GM18870 (cell line): ENCODE measurements around the gene FPR2.
"Not testable (repeated sequence)": the region's sequence is repeated elsewhere in the genome, so short reads cannot be mapped to it uniquely, and the experiment has no call there.

Source experiments
- ATAC-seq: cut with Tn5 transposase; IDR thresholded peaks from one replicate; pipeline ENCODE4 v1.9.1; 2021; ENCODE audit warnings: moderate library complexity; ENCODE audit not compliant: unreplicated experiment

The FPR2 gene

GRCh38 chr19:51739466-51740213 lies 21.3 kb upstream of the FPR2 start:
- ATAC-seq, result no peak

- ATAC-seq, result no peak
Observed at GRCh38 chr19:51740356-51740755, 20.6 kb upstream of the FPR2 start.

DNA sequence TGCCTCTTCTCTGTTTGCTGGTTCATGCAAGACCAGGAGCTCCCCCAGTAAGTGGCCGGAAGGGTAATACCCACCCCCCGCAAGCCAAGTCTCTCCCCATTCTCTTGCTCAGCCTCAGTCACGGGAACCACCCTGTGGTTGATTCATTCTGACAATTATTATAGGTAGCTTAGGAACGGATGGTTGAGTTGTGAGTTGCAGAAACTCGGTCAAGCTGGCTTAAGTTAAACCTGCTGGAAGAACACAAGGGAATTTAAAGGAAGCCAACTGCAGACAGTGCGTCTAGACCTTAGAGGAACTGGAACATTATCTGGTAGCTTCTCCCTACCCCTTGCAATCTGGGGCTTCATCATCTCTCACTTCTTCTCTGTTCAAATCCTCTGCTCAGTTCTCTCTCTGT lies 18.2 kb upstream of the FPR2 start:
- ATAC-seq, result no peak

- no peak for ATAC-seq
Observed at GRCh38 chr19:51743405-51743804, 17.6 kb upstream of the FPR2 start.

DNA sequence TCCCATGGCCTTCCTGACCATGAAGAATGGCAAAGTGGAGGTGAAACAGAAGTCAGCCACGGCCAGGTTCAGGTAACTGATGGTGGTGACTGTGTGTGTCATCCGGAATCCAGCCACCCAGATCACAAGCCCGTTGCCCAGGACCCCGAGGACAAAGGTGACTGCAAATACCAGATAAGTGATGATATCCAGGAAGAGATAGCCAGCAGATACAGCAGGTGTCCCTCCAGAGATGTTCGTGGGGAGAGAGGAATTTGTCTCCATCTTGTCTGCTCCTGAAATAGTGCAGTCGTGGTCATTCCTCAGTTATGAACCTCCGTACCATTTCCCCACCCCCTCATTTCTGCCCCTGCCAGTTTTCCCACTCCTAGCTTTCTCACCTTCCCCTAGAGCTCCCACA lies 14.2 kb upstream of the FPR2 start:
- ATAC-seq, result no peak

DNA sequence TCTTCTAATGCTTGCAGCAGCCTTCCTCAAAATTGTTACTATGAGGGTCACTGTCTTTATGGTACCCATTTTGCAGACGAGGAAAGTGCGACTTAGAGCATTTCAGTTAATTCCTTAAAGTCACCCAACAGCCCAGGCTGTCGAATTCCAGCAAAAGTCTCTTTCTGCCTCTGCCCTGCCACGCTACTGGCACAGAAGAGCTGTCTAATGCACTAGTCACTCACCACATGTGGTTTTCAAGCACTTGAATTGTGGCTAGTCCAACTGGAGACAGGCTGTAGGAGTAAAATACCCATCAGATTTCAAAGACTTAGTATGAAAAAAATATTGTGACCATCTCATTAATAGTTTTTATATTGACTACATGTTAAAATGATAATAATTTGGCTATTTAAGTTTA lies 11.0 kb upstream of the FPR2 start:
- no peak for ATAC-seq

- ATAC-seq, result no peak
Observed at GRCh38 chr19:51750400-51751094, 10.4 kb upstream of the FPR2 start.

DNA sequence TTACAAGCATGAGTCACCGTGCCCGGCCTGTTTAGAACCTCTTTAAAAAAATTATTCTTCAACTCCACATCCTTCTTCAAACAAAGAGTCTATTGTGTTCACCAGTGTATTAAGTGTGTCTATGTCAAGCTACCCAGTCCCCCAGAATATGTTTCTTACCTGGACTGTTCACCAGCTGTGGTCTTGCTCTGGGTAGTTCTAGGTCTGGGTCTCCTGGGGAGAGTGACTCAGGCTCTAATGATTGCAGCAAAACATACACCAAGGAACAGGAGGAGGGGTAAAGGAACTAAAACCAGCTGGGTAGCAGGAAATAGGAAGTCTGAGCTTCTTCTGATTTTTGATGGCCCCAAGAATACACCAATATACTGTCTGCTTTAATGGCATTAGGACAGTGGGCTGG lies 9.3 kb upstream of the FPR2 start, which contains the start of gene FPR1:
FPR1 (minus strand) TSS at position 224 of the 400 bp plus-strand sequence. CDS start 4,884 bp downstream, outside the sequence.
- ATAC-seq, result no peak

DNA sequence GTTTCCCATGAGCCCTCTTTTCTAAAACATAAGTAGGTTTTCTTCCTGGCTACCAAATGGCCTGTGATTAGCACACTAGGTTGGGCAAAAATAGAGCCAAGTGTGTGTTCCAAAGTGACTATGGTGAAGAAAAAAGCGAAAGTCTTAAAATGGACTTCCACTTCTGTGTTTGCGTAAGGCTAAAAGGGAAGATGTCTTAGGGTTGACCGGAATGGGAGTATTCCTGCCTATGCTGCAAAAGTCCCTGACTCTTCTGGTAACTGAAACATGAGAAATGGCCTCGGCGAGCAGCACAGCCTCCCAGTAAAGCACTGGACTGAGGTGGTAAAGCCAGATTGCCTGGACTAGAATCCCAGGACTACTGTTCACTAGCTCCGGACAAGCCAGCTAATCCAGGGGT lies 6.9 kb upstream of the FPR2 start:
- ATAC-seq, result no peak

DNA sequence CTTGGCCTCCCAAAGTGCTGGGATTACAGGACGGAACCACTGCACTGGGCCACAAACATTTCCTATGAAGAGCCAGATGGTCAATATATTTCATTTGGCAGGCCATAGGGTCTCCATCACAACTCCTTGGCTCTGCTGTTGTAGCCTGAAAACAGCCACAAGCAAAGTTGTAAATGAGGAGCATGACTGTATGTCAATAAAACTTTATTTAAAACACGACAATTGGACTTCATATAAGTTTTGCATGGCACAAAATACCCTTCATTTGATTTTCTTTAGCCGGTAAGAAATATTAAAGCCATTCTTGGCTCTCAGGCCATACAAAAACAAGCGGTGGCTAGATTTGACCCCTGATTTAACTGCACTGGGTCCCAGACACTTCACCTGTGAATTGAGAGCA lies 6.2 kb upstream of the FPR2 start:
- no peak for ATAC-seq

- no peak for ATAC-seq
Observed at GRCh38 chr19:51755571-51755970, 5.4 kb upstream of the FPR2 start.

GRCh38 chr19:51761696-51762095 lies 716 bp downstream of the FPR2 start:
- no peak for ATAC-seq

- no peak for ATAC-seq
Observed at GRCh38 chr19:51765086-51765485, 4.1 kb downstream of the FPR2 start.

DNA sequence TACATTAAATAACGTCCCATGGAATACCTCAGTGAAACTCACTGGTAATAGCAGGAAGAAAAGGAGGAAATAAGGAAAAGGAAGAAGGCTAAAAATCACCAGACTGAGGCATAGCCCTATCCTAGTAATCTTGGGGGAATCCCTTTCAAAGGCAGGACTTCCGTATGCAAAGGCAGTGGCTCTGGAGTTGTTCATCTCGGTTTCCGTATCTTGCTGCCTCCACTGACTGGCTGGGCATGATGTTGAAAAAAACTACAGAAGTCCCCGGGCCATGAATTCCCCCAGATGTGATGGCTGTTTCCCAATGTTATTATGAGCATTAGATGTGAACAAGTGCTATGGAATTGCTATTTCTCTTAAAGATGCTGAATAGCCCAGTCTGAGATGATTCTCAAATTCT lies 5.5 kb downstream of the FPR2 start:
- ATAC-seq, result no peak

GRCh38 chr19:51771376-51772130 lies 10.6 kb downstream of the FPR2 start:
- ATAC-seq, result no peak

DNA sequence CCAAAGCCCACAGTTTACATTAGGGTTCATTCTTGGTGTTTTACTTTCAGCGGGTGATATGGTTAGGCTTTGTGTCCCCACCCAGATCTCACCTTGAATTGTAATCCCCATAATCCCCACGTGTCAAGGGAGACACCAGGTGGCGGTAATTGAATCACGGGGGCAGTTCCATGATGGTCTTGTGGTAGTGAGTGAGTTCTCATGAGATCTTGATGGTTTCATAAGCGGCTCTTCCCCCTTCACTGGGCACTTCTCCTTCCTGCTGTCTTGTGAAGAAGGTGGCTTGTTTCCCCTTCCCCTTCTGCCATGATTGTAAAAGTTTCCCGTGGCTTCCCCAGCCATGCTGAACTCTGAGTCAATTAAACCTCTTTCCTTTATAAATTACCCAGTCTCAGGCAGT lies 12.0 kb downstream of the FPR2 start:
- no peak for ATAC-seq

GRCh38 chr19:51776561-51776960 lies 15.6 kb downstream of the FPR2 start:
- not testable (repeated sequence) for ATAC-seq

DNA sequence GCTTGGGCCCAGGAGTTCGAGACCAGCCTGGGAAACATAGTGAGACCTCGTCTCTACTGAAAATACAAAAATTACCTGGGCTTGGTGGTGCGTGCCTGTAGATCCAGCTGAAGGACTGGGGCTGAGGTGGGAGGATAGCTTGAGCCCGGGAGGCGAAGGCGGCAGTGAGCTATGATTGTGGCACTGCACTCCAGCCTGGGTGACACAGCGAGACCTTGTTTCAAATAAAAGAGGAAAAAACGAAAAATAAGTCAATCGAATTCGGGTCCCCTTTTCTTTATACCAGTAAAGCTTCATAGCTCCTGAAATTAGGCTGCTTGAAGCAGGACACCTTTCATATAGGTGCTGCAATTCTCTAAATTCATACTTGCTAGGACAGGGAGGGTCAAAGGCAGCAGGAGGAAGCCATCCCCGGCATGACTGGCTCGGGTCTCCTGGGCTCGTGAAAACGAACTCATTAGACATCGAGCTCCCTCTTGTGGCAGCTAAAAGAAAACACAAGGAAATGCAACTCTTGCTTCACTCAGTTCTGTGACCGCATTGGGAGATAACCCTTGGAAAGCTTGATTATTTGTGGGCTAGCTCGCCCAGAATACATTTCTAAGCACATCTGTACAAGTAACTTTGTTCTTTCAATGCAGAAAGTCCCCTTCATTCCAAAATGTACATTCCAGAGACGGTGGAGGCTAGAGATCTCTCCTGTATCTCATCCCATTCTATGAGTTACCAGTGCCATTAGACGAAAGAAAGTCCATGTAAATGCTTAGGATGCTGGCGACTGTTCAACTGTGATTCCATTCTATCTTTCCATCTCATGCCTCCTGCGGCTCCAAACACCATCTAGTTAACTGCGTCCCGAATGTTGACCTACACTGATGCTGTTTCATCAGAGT lies 16.8 kb downstream of the FPR2 start:
- ATAC-seq, result no peak

DNA sequence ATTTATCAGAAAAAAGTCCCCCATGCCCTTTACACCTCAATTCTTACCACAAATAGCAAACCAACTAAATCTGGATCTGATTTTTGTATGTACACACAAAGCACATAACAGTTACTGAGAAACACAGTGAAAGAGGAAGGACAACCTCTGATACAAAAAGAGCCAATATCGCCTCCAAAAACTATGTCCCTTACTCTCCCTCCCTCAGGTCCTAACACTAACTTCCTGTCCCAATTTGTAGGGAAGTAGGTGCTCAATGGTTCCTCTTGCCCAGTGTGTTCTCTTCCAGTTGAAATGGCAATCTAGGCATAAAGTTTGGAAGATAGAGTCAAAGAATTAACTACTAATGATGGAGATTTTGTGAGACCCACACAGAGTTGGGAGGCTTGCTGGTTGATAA lies 18.2 kb downstream of the FPR2 start:
- no peak for ATAC-seq

DNA sequence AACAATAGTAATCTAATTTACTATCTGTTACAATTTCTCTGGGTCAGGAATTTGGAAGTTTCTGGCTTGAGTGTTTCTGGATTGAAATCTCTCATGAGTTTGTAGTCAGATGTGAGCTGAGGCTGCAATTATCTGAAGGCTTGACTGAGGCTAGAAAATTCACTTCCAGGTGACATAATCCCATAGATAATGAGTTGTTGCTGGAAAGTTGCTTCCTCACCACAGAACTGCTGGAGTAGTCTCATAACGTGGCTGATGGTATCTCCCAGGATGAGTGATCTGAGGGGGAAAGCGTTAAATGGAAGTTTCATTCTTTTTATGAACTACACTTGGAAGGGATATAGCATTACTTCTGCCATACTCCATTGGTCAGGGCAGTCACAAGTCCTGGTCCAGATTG lies 18.7 kb downstream of the FPR2 start:
- no peak for ATAC-seq

DNA sequence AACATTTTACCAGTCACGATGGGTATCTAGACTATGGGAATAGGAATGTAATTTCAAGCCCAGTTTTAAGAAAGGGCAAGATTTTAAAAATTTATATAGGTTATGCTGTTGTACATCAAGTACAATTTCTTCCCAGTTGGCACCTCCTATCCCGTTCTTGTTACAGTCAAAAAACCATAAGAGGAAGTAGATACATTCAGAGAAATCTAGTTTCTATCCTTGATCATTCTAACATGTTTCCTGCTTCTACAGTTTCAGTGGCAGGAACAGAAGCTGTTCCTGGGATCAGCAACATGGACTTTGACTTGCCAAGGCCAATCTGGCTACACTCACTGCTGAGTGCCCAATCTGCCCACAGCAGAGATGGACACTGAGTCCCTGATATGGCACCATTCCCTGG lies 19.3 kb downstream of the FPR2 start:
- ATAC-seq, result no peak
